Activated naive CD8-positive, alpha-beta T cell treated with anti-CD3 and anti-CD28 coated beads for 36 hours (primary cell): ENCODE measurements around the gene CCDC200. TPM values are rescaled to one million over a fixed set of nuclear protein-coding genes. Genes with fewer than 3 reads are reported as not detected.
"Not testable (repeated sequence)": the region's sequence is repeated elsewhere in the genome, so short reads cannot be mapped to it uniquely, and the experiment has no call there.

Experiments used
- DNase-seq: peaks from one replicate; pipeline ENCODE4 v3.0.0; 2021
- H3K27ac Mint-ChIP-seq: one replicate; pipeline ENCODE4 v1.8.0; 2022; ENCODE audit warnings: mild to moderate bottlenecking, moderate library complexity, mixed read lengths
- H3K27me3 Mint-ChIP-seq: one replicate; pipeline ENCODE4 v1.8.0; 2022; ENCODE audit warnings: mild to moderate bottlenecking, mixed read lengths
- H3K36me3 Mint-ChIP-seq: one replicate; pipeline ENCODE4 v1.8.0; 2021; ENCODE audit warnings: mild to moderate bottlenecking, mixed read lengths
- H3K4me1 Mint-ChIP-seq: one replicate; pipeline ENCODE4 v1.8.0; 2021; ENCODE audit warnings: mixed read lengths
- H3K4me3 Mint-ChIP-seq: one replicate; pipeline ENCODE4 v1.8.0; 2022; ENCODE audit warnings: mild to moderate bottlenecking, moderate library complexity, mixed read lengths
- H3K9me3 Mint-ChIP-seq: one replicate; pipeline ENCODE4 v1.8.0; 2022; ENCODE audit warnings: mixed read lengths
- total RNA-seq, 2 experiments: library from RNA; stranded (reverse); gene quantifications; one replicate each; pipeline ENCODE4 v1.2.3, GENCODE V29; 2021

The CCDC200 gene
- total RNA-seq = not detected

- H3K9me3 Mint-ChIP-seq, H3K4me3 Mint-ChIP-seq, DNase-seq, H3K27me3 Mint-ChIP-seq, H3K27ac Mint-ChIP-seq, H3K36me3 Mint-ChIP-seq, H3K4me1 Mint-ChIP-seq: not testable (repeated sequence)
Observed at GRCh38 chr17:43228020-43228782, at the start of gene CCDC200. Gene CCDC200, minus strand, starts transcription at chr17:43228623. Its CDS starts 69 bp downstream, at chr17:43228554.

GRCh38 chr17:43272914-43273313 is 44.5 kb upstream of the CCDC200 start:
- H3K4me3 Mint-ChIP-seq, H3K9me3 Mint-ChIP-seq, H3K27ac Mint-ChIP-seq, H3K4me1 Mint-ChIP-seq, H3K27me3 Mint-ChIP-seq, DNase-seq, H3K36me3 Mint-ChIP-seq: not testable (repeated sequence)

GRCh38 chr17:43272483-43272882 is 44.1 kb upstream of the CCDC200 start:
- H3K9me3 Mint-ChIP-seq, DNase-seq, H3K27me3 Mint-ChIP-seq, H3K36me3 Mint-ChIP-seq, H3K4me1 Mint-ChIP-seq: not testable (repeated sequence)
- Mint-ChIP-seq H3K27ac (peak overlapping the region; percentile 21), H3K4me3 (peak overlapping the region; percentile 4)

- not testable (repeated sequence) for DNase-seq, H3K4me3 Mint-ChIP-seq, H3K27ac Mint-ChIP-seq, H3K36me3 Mint-ChIP-seq, H3K4me1 Mint-ChIP-seq, H3K9me3 Mint-ChIP-seq, H3K27me3 Mint-ChIP-seq
Observed at GRCh38 chr17:43270552-43271504, 42.4 kb upstream of the CCDC200 start.

- H3K27me3 Mint-ChIP-seq, H3K36me3 Mint-ChIP-seq, H3K4me1 Mint-ChIP-seq, H3K27ac Mint-ChIP-seq, H3K9me3 Mint-ChIP-seq, H3K4me3 Mint-ChIP-seq: not testable (repeated sequence)
- peak; percentile 50 for DNase-seq
Observed at GRCh38 chr17:43246456-43246855, 18.0 kb upstream of the CCDC200 start.

GRCh38 chr17:43240596-43241352 is 12.4 kb upstream of the CCDC200 start:
- not testable (repeated sequence) for H3K4me1 Mint-ChIP-seq, H3K9me3 Mint-ChIP-seq, H3K27me3 Mint-ChIP-seq, H3K4me3 Mint-ChIP-seq, H3K36me3 Mint-ChIP-seq, H3K27ac Mint-ChIP-seq, DNase-seq

- not testable (repeated sequence) for H3K27ac Mint-ChIP-seq, H3K4me3 Mint-ChIP-seq, DNase-seq, H3K27me3 Mint-ChIP-seq, H3K9me3 Mint-ChIP-seq, H3K4me1 Mint-ChIP-seq, H3K36me3 Mint-ChIP-seq
Observed at GRCh38 chr17:43239597-43239996, 11.2 kb upstream of the CCDC200 start.

GRCh38 chr17:43233877-43234276 is 5.5 kb upstream of the CCDC200 start, which contains the start of gene RNU2-1:
Gene RNU2-1, minus strand, starts transcription at chr17:43233977.
- H3K4me3 Mint-ChIP-seq, H3K4me1 Mint-ChIP-seq, H3K9me3 Mint-ChIP-seq, H3K27me3 Mint-ChIP-seq, H3K27ac Mint-ChIP-seq, DNase-seq, H3K36me3 Mint-ChIP-seq: not testable (repeated sequence)

GRCh38 chr17:43233263-43233662 is 4.8 kb upstream of the CCDC200 start:
- H3K4me3 Mint-ChIP-seq, H3K27me3 Mint-ChIP-seq, H3K36me3 Mint-ChIP-seq, H3K4me1 Mint-ChIP-seq, H3K27ac Mint-ChIP-seq, DNase-seq, H3K9me3 Mint-ChIP-seq: not testable (repeated sequence)

GRCh38 chr17:43232021-43232699 is 3.7 kb upstream of the CCDC200 start:
- not testable (repeated sequence) for H3K4me3 Mint-ChIP-seq, H3K4me1 Mint-ChIP-seq, H3K27ac Mint-ChIP-seq, H3K9me3 Mint-ChIP-seq, H3K27me3 Mint-ChIP-seq, H3K36me3 Mint-ChIP-seq
- peak; percentile 24 for DNase-seq

- H3K4me3 Mint-ChIP-seq, H3K4me1 Mint-ChIP-seq, H3K27me3 Mint-ChIP-seq, H3K36me3 Mint-ChIP-seq, H3K27ac Mint-ChIP-seq, H3K9me3 Mint-ChIP-seq, DNase-seq: not testable (repeated sequence)
Observed at GRCh38 chr17:43231205-43232020, 3.0 kb upstream of the CCDC200 start.

GRCh38 chr17:43226393-43226792 is 2.0 kb downstream of the CCDC200 start:
- Mint-ChIP-seq H3K27ac (no peak overlapping the region), H3K4me3 (no peak overlapping the region), H3K36me3 (peaks cover 6% of the 10 kb centered on the region), H3K27me3 (no peaks in the 10 kb centered on the region), H3K4me1 (peaks cover 3% of the 10 kb centered on the region), H3K9me3 (no peaks in the 10 kb centered on the region)
- no peak for DNase-seq

- peaks cover 8% of the 10 kb centered on the region for H3K36me3 Mint-ChIP-seq
- peaks cover 9% of the 10 kb centered on the region for H3K4me1 Mint-ChIP-seq
- no peak for DNase-seq
- no peaks in the 10 kb centered on the region for H3K9me3 Mint-ChIP-seq
- no peaks in the 10 kb centered on the region for H3K27me3 Mint-ChIP-seq
- no peak overlapping the region for H3K4me3 Mint-ChIP-seq
- no peak overlapping the region for H3K27ac Mint-ChIP-seq
Observed at GRCh38 chr17:43224146-43224705, 4.2 kb downstream of the CCDC200 start.
